GM12892 (cell line): ENCODE measurements around the gene THRB.

Source experiments
- POLR2A ChIP-seq: IDR thresholded peaks from 2 replicates; pipeline ENCODE4 v1.6.1; 2011; ENCODE audit warnings: low read depth, low read length, control low read depth
- POLR2AphosphoS5 ChIP-seq: IDR thresholded peaks from 2 replicates; pipeline ENCODE4 v1.6.1; 2011; ENCODE audit warnings: low read depth, low read length, control low read depth
- TAF1 ChIP-seq: IDR thresholded peaks from 2 replicates; pipeline ENCODE4 v1.6.1; 2011; ENCODE audit warnings: low read depth, mild to moderate bottlenecking, control low read depth, low read length, borderline replicate concordance

- no peak for TF ChIP-seq POLR2AphosphoS5
- TF ChIP-seq POLR2A = no peak
- TF ChIP-seq TAF1 = no peak
Observed at GRCh38 chr3:24174614-24175013, 320.0 kb downstream of the THRB start.
